Right atrium auricular region (tissue), 2 donors: ENCODE measurements around the gene ZNF316. TPM values are rescaled to one million over a fixed set of nuclear protein-coding genes. Genes with fewer than 3 reads are reported as not detected.

Experiments used
- DNase-seq: peaks from one replicate; pipeline ENCODE4 v3.0.0-alpha.2; 2019; ENCODE audit warnings: low spot score
- H3K27ac ChIP-seq, 2 donors: fragments of 200-600 bp; sonication (generic); 1 replicate in 1 of 2; 2 replicates in 1 of 2; pipeline ENCODE4 v1.5.1; 2016 to 2019
- H3K27me3 ChIP-seq, 2 donors: fragments of 200-600 bp; sonication (generic); one replicate each; pipeline versions ENCODE4 v1.5.1 to v1.6.0; 2017 to 2019
- H3K36me3 ChIP-seq: fragments of 200-600 bp; sonication (generic); one replicate; pipeline ENCODE4 v1.5.1; 2016
- H3K4me1 ChIP-seq, 2 donors: fragments of 200-600 bp; sonication (generic); one replicate each; pipeline versions ENCODE4 v1.5.1 to v1.6.0; 2017 to 2019
- H3K4me3 ChIP-seq, 2 donors: fragments of 200-600 bp; sonication (generic); 1 replicate in 1 of 2; 2 replicates in 1 of 2; pipeline ENCODE4 v1.5.1; 2017 to 2019; ENCODE audit warnings: mild to moderate bottlenecking in 1 of 2, moderate library complexity in 1 of 2
- H3K9me3 ChIP-seq, 2 donors: fragments of 200-600 bp; sonication (generic); one replicate each; pipeline ENCODE4 v1.5.1; 2019
- CTCF ChIP-seq, 2 donors: fragments of 200-600 bp; sonication (generic); IDR thresholded peaks; one replicate each; pipeline ENCODE4 v1.5.1; 2019; ENCODE audit warnings: antibody characterized with exemption in 2 of 2
- total RNA-seq, 2 donors: library from RNA; depleted of rRNA; stranded (reverse); fragments of >200 nt; gene quantifications; one replicate each; pipeline ENCODE4 v1.1.0, GENCODE V29; 2016

ZNF316 gene
- total RNA-seq, 2 donors from 2014 or later, result 9.0 to 12.6 TPM

DNA sequence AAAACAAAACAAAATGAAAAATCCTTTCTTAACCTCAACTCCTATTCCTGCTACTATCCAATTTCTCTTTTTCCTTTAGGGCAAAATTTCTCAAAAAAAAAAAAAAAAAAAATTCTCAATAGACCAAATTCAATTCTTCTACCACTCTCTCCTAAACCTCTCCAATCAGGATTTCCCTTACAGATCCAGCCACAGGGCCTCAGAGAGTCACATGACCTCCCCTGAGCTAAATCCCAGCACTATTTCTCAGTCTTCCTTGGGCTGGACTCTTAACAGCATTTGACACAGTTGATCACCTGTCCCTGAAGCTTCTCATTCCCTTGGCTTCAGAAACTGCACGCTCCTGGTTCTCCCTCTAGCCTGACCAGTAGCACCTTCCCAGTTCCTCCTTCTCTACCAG is 64.7 kb downstream of the ZNF316 start:
- H3K4me1 ChIP-seq, result peaks cover 0 to 28% of the 10 kb centered on the region in 2 donors
- TF ChIP-seq CTCF (IDR thresholded peaks at IDR 0.05), result no peak
- DNase-seq, result peak; percentile 13
- peaks cover 0 to 23% of the 10 kb centered on the region in 2 donors for H3K9me3 ChIP-seq
- no peak overlapping the region for H3K4me3 ChIP-seq
- H3K27ac ChIP-seq, result no peak overlapping the region
- peaks cover 49% of the 10 kb centered on the region for H3K36me3 ChIP-seq
- no peaks in the 10 kb centered on the region for H3K27me3 ChIP-seq

Other genes with a start within 250 kb of the ZNF316 start
- 1 to 10 TPM; 5.7 to 9.4 TPM for gene DAGLB, start 189.4 kb upstream of the ZNF316 start, total RNA-seq
- gene KDELR2, start 153.2 kb upstream of the ZNF316 start, total RNA-seq, result 10 to 100 TPM; 57.6 to 64.7 TPM
- under 1 TPM in 1 of 2 donors, not detected in 1; 0.28 TPM for gene GRID2IP, start 85.9 kb upstream of the ZNF316 start, total RNA-seq
- gene ZDHHC4, start 59.9 kb upstream of the ZNF316 start, total RNA-seq, result 10 to 100 TPM; 37.5 to 48.4 TPM
- gene INTS15, start 47.3 kb upstream of the ZNF316 start, total RNA-seq, result 10 to 100 TPM; 12.5 to 19.5 TPM
- gene ZNF853, start 21.7 kb upstream of the ZNF316 start, total RNA-seq, result 10 to 100 TPM; 13.3 to 25.2 TPM
- 10 to 100 TPM; 13.9 to 14.2 TPM for gene ZNF12, start 69.6 kb downstream of the ZNF316 start, total RNA-seq
- gene RSPH10B2, start 116.8 kb downstream of the ZNF316 start, total RNA-seq, result under 1 TPM in 1 of 2 donors, not detected in 1; 0.19 TPM
- 10 to 100 TPM; 12.0 to 18.5 TPM for gene CCZ1B, start 189.0 kb downstream of the ZNF316 start, total RNA-seq